CD4-positive, alpha-beta T cell treated with Interleukin-1 beta for 1 hour (primary cell): ENCODE data around the gene PLEKHA8.

Experiments used
- DNase-seq, 2 donors: peaks; one replicate each; pipeline ENCODE4 v3.0.0-alpha.2; 2020 to 2022

The PLEKHA8 gene

DNA sequence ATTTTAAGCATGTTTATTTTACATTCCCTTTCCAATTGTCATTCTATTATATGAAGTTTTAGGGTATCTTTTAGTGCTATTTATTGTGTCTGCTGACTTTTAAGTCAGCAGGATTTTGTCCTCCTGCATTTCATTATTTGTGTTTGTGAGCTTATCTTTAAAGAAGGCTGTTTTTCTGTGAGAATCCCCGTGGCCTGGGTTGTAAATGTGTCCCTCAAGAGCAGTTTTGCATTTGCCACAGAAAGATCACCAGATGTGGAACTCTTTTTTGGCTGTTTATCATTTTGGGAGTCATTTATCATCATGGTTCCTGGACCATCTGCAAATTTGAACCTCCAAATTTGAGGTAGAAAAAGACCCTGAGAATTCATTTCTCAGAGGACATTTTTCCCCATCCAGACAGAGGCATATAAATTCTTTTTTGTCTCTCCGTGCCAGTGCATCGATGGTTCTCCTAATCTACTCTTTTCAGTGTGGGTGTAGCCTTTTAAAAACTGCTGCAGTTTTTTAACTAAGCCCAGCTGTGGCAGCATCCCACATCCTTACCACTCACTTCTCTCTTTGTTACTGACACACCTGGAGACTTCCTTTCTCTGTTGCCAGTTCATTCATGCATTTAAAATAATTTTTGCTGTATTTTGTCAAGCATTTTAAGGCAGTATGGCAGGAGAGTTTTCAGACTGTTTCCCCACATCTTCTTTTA lies 86.5 kb downstream of the PLEKHA8 start:
- DNase-seq: no peak

GRCh38 chr7:30115709-30116297 lies 87.6 kb downstream of the PLEKHA8 start:
- no peak for DNase-seq

- DNase-seq: no peak
Observed at GRCh38 chr7:30116771-30117170, 88.6 kb downstream of the PLEKHA8 start.

GRCh38 chr7:30117896-30118295 lies 89.7 kb downstream of the PLEKHA8 start:
- no peak for DNase-seq

- DNase-seq: no peak
Observed at GRCh38 chr7:30119890-30120577, 91.8 kb downstream of the PLEKHA8 start.

GRCh38 chr7:30133736-30134610 lies 105.8 kb downstream of the PLEKHA8 start:
- no peak for DNase-seq

DNA sequence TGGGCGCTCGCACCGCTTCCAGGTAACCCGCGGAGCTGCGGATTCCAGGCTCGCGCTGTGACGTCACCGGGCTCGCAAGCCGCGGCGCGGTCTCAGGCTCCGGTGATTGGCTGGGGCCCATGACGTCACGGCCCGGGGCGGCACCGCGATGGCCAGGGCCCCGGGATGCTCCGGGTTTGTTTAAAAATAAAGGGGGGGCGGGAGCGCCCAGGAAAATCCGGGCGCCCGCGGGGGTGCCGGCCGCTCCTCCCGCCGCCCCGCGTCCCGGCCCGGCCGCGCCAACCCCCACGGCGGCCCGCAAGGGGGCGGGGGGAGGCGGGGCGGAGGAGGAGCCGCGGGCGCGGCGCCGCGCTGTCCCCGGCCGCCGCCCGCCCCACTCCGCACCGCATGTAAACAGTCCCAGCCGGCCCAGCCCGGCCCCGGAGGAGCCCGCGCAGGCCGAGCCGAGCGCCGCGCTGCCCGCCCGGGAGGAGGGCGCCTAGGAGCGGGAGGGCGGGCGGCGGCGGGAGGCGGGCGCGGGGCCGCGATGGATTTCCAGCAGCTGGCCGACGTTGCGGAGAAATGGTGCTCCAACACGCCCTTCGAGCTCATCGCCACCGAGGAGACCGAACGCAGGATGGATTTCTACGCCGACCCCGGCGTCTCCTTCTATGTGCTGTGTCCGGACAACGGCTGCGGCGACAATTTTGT lies 106.5 kb downstream of the PLEKHA8 start, which contains the start of gene MTURN:
TSS of gene MTURN (plus strand) at position 376 of the 690 bp plus-strand sequence. CDS start at position 527, 151 bp downstream.
- DNase-seq: peak; percentile 88 to 89

DNA sequence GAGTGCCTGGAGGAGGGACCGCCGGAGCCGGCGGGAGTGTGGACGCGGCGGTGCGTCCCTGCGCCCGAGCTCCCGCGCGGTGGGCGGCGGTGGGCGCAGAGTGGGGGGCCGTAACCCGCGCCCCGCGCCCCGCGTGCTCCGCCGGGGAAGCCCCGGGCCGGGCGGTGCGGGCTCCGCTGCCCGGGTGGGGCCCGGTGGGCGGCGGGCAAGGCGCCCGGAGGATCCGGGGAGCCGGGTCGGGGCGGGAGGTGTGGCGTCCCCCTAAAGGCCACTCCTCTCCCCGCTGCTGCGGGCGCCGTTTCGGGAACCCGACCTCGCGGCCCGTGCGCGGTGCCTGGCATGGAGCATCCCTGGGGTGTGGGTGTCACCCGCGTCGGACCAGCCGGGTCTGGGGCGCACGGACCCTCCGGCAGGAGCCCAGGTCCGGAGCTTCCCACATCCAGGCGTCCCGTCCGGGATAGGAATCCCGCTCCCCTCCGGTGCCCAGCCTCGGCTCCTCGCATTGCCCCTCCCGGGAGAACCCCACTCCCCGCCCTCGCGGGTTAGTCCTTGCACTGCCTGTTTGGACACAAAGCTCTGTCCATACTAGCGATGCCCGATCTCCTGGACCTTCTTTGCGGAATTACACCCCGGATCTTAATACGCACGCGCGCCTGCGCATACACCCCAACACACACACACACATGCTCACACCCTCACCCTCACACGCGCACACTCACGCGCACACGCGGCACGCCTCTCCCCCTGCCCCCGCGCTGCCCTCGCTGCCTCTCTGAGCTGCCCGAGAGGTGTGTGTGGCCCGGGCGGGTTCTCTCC lies 107.3 kb downstream of the PLEKHA8 start:
- DNase-seq: peak; percentile 62 to 73

- DNase-seq: no peak
Observed at GRCh38 chr7:30136117-30136731, 108.0 kb downstream of the PLEKHA8 start.

DNA sequence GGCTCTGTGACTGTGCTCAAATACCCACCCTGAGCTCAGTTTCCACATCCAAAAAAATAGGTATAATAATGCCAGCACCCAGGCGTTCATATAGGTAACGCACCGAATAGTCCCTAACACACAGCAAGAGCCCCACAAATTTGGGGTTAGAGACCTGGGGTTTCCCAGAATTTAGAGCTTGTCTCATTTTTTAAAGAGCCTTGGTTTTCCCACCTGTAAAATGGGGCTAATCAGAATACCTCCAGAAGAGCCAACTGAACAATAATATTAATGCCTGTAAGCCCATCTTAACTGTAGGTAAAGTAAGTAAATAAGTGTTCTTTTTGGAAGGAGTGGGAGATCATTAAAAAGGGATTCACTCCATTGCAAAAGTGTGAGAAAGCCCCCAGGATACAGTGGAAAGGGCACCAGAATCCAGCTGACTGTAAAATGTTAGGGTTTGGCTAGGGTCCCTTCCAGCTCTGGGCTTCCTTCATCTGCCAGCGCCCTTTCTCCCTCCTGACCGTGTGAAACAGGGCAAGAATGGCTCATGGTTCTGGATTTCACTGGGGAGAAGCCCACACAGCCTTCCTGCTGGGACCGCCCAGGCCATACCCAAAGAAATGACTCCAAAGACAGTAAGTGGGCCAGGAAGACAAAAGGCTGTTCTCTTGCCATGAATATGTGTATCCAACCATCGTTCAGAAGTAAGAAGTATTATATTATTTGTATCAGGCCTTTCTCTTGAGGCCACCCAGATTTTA lies 108.7 kb downstream of the PLEKHA8 start:
- no peak for DNase-seq

GRCh38 chr7:30139836-30140384 lies 111.7 kb downstream of the PLEKHA8 start:
- no peak for DNase-seq

GRCh38 chr7:30140456-30140855 lies 112.2 kb downstream of the PLEKHA8 start:
- no peak for DNase-seq

- no peak for DNase-seq
Observed at GRCh38 chr7:30142710-30143109, 114.5 kb downstream of the PLEKHA8 start.

- DNase-seq: no peak
Observed at GRCh38 chr7:30143748-30144251, 115.6 kb downstream of the PLEKHA8 start.

DNA sequence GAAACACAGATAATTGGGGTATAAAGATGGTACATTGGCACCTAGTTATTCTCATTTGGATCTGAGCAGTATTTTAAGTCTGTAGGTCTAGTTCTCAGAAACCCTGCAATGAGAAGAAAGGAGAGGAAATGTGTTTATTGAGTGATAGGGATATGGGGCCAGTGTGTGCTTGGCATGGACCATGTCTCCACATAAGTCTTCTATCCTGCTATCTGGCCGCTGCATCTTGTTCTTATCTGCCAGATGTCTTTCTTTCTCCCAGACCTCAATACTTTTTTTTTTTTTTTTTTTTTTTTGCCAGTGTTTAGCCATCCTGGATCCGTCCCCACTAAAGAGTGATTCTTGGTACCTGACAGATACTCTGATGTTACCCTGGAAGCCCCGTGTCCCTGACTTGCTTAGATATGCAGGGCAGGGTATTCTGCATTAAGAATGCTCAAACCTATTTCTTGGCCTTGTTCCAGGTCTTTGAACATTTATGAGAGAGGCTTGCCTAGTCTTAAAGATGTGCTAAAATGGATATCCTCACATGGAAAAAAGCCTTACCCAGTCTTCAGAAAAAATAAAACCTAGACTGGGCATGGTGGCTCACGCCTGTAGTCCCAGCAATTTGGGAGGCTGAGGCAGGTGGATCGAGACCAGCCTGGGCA lies 116.6 kb downstream of the PLEKHA8 start:
- DNase-seq: no peak

- no peak for DNase-seq
Observed at GRCh38 chr7:30145426-30145970, 117.3 kb downstream of the PLEKHA8 start.

DNA sequence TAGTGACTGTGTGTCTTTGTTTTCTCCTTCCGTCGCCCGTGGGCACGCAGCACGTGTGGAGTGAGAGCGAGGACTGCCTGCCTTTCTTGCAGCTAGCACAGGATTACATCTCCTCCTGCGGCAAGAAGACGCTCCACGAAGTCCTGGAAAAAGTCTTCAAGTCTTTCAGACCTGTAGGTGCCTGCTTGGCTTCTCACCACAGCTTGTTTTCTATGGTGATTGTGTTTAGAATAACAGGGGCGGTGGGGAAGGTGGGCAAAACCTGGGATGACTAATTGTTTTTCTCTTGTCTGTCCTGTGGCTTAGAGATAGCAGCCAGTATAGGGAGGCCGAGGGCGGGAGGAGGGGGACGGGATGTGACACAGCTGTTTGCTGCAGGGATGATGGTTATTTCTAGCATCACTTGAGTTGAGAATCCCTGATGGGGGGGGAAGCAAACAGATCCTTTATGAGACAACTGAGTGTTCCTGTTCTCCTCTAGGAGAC lies 118.0 kb downstream of the PLEKHA8 start:
- no peak for DNase-seq

DNA sequence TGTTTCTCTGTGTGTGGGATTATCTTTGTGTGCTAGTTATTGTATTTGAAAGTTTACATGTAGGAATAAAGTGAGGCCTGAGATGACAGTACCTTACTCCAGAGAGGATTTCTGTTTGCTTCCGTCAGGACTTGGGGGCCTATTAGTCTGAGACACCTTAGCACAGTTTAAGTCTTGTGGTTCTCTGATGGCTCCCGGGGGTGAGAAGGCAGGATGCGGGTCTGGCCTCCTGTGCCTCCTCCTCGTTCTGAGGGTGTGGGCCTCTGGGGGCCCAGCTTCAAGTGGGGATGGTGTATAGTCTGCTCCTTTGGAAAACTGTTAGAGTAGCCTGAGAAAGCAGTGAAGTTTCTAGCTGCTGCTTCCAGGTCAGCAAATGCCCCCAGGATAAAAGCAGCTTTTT lies 119.0 kb downstream of the PLEKHA8 start:
- no peak for DNase-seq

DNA sequence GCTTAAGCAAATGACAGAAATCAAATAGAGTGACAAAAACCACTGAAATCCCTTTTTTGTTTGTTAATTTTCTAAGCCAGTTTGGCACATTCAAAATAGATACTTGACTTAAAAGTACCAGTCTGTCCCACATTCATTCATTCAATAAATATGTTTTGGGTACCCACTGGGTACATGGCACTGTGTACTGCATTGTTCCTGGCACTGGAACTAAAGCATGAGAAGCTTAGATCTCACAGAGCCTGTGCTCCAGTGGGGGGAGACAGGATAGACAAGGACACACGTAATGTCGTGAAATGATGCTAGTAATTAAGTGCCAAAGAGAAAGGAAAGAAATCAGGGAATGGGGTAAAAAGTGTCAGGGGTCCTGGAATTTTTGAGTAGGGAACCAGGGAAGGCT lies 119.6 kb downstream of the PLEKHA8 start:
- DNase-seq: no peak
